GM12878 (cell line): Measurements from ENCODE around the gene AHNAK. TPM values are rescaled to one million over a fixed set of nuclear protein-coding genes. Genes with fewer than 3 reads are reported as not detected.

Experiments
- ATAC-seq: fragments of 200-7000 bp; cut with Tn5 transposase; 3 replicates; pipeline ENCODE4 v1.9.1; 2020; ENCODE audit warnings: mild to moderate bottlenecking, moderate library complexity
- BruUV-seq: library from RNA; stranded (reverse); fragments of 400-500 nt; replicated peaks from 2 replicates; lab custom pipeline; 2021; lab: Mats Ljungman, UMichigan
- CTCF ChIA-PET: fragments of 300-600 bp; sonication (Branson Sonifier 250); formaldehyde crosslinking; extraction: SDS; loops from one replicate; lab custom pipeline; 2021; ENCODE audit warnings: inconsistent platforms; lab: Yijun Ruan, JAX
- POLR2A ChIA-PET: fragments of 350-600 bp; formaldehyde crosslinking; extraction: SDS; loops from one replicate; lab custom pipeline; 2021; ENCODE audit warnings: inconsistent platforms; lab: Charles Lee
- RAD21 ChIA-PET: fragments of 300-600 bp; sonication (Branson Sonifier 250); formaldehyde crosslinking; loops from one replicate; lab custom pipeline; 2023; ENCODE audit warnings: antibody characterized with exemption; ENCODE audit not compliant: unreplicated experiment; lab: Charles Lee
- SMC1A ChIA-PET: fragments of 300-600 bp; sonication (Branson Sonifier 250); formaldehyde crosslinking; loops from one replicate; lab custom pipeline; 2023; ENCODE audit not compliant: unreplicated experiment, uncharacterized antibody; lab: Charles Lee
- DNase-seq: peaks from one replicate; pipeline ENCODE4 v3.0.0-alpha.2; 2011; ENCODE audit warnings: low read depth, low spot score
- FAIRE-seq: peaks from 3 replicates; lab custom pipeline; 2011; peaks lifted over from hg19 to GRCh38; lab: Jason Lieb, UNC
- H2AFZ ChIP-seq: 2 replicates; pipeline ENCODE4 v1.6.0; 2011; ENCODE audit warnings: low read depth, low read length, control low read depth; ENCODE audit not compliant: control insufficient read depth
- H3K27ac ChIP-seq: 2 replicates; pipeline ENCODE4 v1.5.1; 2011; ENCODE audit warnings: control low read depth; ENCODE audit not compliant: control insufficient read depth, insufficient read depth
- H3K27me3 ChIP-seq, 2 experiments: replicated peaks in 1 of 2; 2 replicates each; pipeline versions ENCODE4 v1.6.0 to v1.6.1; 2011; ENCODE audit warnings: low read length in 1 of 2; ENCODE audit not compliant: control insufficient read depth in 2 of 2, insufficient read depth in 2 of 2
- H3K36me3 ChIP-seq, 2 experiments: 2 replicates each; pipeline ENCODE4 v1.5.1; 2011; ENCODE audit warnings: low read length in 1 of 2; ENCODE audit not compliant: control insufficient read depth in 2 of 2, insufficient read depth in 2 of 2
- H3K4me1 ChIP-seq: 2 replicates; pipeline ENCODE4 v1.6.1; 2011; ENCODE audit warnings: mild to moderate bottlenecking, low read length, moderate library complexity, mixed read lengths; ENCODE audit not compliant: control insufficient read depth, insufficient read depth
- H3K4me2 ChIP-seq: 2 replicates; pipeline ENCODE4 v1.6.0; 2011; ENCODE audit warnings: control low read depth; ENCODE audit not compliant: control insufficient read depth, insufficient read depth
- H3K4me3 ChIP-seq: fragments of 200-600 bp; sonication (generic); 2 replicates; pipeline ENCODE4 v1.5.1; 2016
- H3K79me2 ChIP-seq: 2 replicates; pipeline ENCODE4 v1.6.0; 2011; ENCODE audit warnings: low read length; ENCODE audit not compliant: control insufficient read depth, insufficient read depth
- H3K9ac ChIP-seq: 2 replicates; pipeline ENCODE4 v1.8.0; 2011; ENCODE audit warnings: low read length, control low read depth, mixed read lengths; ENCODE audit not compliant: control insufficient read depth, insufficient read depth
- H3K9me3 ChIP-seq: replicated peaks from 3 replicates; pipeline ENCODE4 v1.5.1; 2011; ENCODE audit warnings: mild to moderate bottlenecking, low read length; ENCODE audit not compliant: control insufficient read depth, insufficient read depth
- H4K20me1 ChIP-seq: 2 replicates; pipeline ENCODE4 v1.6.0; 2011; ENCODE audit not compliant: control insufficient read depth, insufficient read depth
- EGR1 ChIP-seq, 2 experiments: IDR thresholded peaks; 1 replicate in 1 of 2; 2 replicates in 1 of 2; pipeline ENCODE4 v1.6.1; 2011 to 2012; ENCODE audit warnings: low read depth in 2 of 2, low read length in 2 of 2, borderline replicate concordance in 1 of 2, mild to moderate bottlenecking in 1 of 2, moderate library complexity in 1 of 2
- FOXM1 ChIP-seq: IDR thresholded peaks from 2 replicates; pipeline ENCODE4 v1.6.1; 2012; ENCODE audit warnings: low read depth, mild to moderate bottlenecking, inconsistent platforms, low read length, moderate library complexity
- GATAD2B ChIP-seq: fragments of 450-650 bp; conservative IDR thresholded peaks from 2 replicates; pipeline ENCODE4 v1.6.1; 2017; ENCODE audit warnings: low read depth, mild to moderate bottlenecking, moderate library complexity
- HDAC6 ChIP-seq: fragments of 200-600 bp; sonication (generic); IDR thresholded peaks from one replicate; pipeline ENCODE4 v1.8.0; 2017; ENCODE audit warnings: antibody characterized with exemption; ENCODE audit not compliant: unreplicated experiment
- IRF4 ChIP-seq: IDR thresholded peaks from 2 replicates; pipeline ENCODE4 v1.6.1; 2011; ENCODE audit warnings: low read depth, low read length
- JUNB ChIP-seq: IDR thresholded peaks from 2 replicates; pipeline ENCODE4 v1.6.1; 2016; ENCODE audit warnings: antibody characterized with exemption, mild to moderate bottlenecking
- MEF2A ChIP-seq: IDR thresholded peaks from 2 replicates; pipeline ENCODE4 v1.6.1; 2011; ENCODE audit warnings: low read depth, mild to moderate bottlenecking, low read length, moderate library complexity; ENCODE audit not compliant: insufficient read depth
- MYC ChIP-seq: IDR thresholded peaks from 2 replicates; pipeline ENCODE4 v1.6.1; 2011; ENCODE audit warnings: mild to moderate bottlenecking, low read length, moderate library complexity, inconsistent platforms; ENCODE audit not compliant: insufficient read depth, insufficient replicate concordance, insufficient read length, severe bottlenecking
- NFYA ChIP-seq: IDR thresholded peaks from 2 replicates; pipeline ENCODE4 v1.6.1; 2011; ENCODE audit warnings: low read depth, mild to moderate bottlenecking, low read length, improper control_type of control experiment, borderline replicate concordance
- POLR2AphosphoS2 ChIP-seq: IDR thresholded peaks from 2 replicates; pipeline ENCODE4 v1.6.1; 2011; ENCODE audit warnings: low read depth, mild to moderate bottlenecking, low read length, improper control_type of control experiment, moderate library complexity
- RAD51 ChIP-seq: fragments of 450-650 bp; IDR thresholded peaks from 2 replicates; pipeline ENCODE4 v1.6.1; 2016; ENCODE audit warnings: moderate library complexity, mild to moderate bottlenecking, inconsistent platforms
- RB1 ChIP-seq: fragments of 450-650 bp; formaldehyde crosslinking; IDR thresholded peaks from 2 replicates; pipeline ENCODE4 v1.6.1; 2017; ENCODE audit warnings: mild to moderate bottlenecking, borderline replicate concordance
- RUNX3 ChIP-seq: IDR thresholded peaks from 2 replicates; pipeline ENCODE4 v1.6.1; 2012; ENCODE audit warnings: low read length, inconsistent platforms
- SMAD1 ChIP-seq: fragments of 450-650 bp; IDR thresholded peaks from 2 replicates; pipeline ENCODE4 v1.6.1; 2018; ENCODE audit warnings: mild to moderate bottlenecking, low read depth; ENCODE audit not compliant: partially characterized antibody
- SMARCA5 ChIP-seq: fragments of 450-650 bp; IDR thresholded peaks from 2 replicates; pipeline ENCODE4 v1.6.1; 2017; ENCODE audit warnings: mild to moderate bottlenecking
- USF1 ChIP-seq: IDR thresholded peaks from 2 replicates; pipeline ENCODE4 v1.6.1; 2011; ENCODE audit warnings: borderline replicate concordance, low read depth, mild to moderate bottlenecking, moderate library complexity, mixed read lengths, low read length; ENCODE audit not compliant: insufficient read depth; ENCODE audit errors: extremely low read length
- YY1 ChIP-seq: IDR thresholded peaks from 2 replicates; pipeline ENCODE4 v1.6.1; 2011; ENCODE audit warnings: low read depth, mild to moderate bottlenecking, low read length
- ZNF207 ChIP-seq: fragments of 450-650 bp; IDR thresholded peaks from 2 replicates; pipeline ENCODE4 v1.6.1; 2014; ENCODE audit warnings: antibody characterized with exemption, mild to moderate bottlenecking, borderline replicate concordance
- ZNF24 ChIP-seq: fragments of 450-650 bp; IDR thresholded peaks from 2 replicates; pipeline ENCODE4 v1.6.1; 2017; ENCODE audit warnings: antibody characterized with exemption, mild to moderate bottlenecking
- WGBS: methylation state at CpG from one replicate; pipeline ENCODE4 v1.1.6; 2016; ENCODE audit warnings: low lambda C conversion rate; ENCODE audit not compliant: insufficient replicate concordance, insufficient coverage; ENCODE audit errors: missing lambda C conversion rate; 5-methylcytosine and 5-hydroxymethylcytosine counted together
- in situ Hi-C: fragments of 300-500 bp; cut with MboI; formaldehyde crosslinking; loops from 9 replicates; pipeline ENCODE4 v1.14.3; 2018; ENCODE audit warnings: mixed read lengths
- intact Hi-C: fragments of 100-400 bp; cut with micrococcal nuclease; formaldehyde crosslinking; loops from one replicate; pipeline ENCODE4 v1.14.2; 2022; ENCODE audit not compliant: unreplicated experiment
- polyA plus RNA-seq, 11 experiments: library from polyadenylated mRNA; depleted of rRNA in 4 of 11; unstranded in 6 of 11; stranded (reverse) in 5 of 11; fragments of >200 nt; fragmentation: Nextera tagmentation in 4 of 11; fragmentation: Illumina TruSeq in 1 of 11; extraction: Ambion mirVana in 4 of 11; extraction: Trizol in 1 of 11; gene quantifications; 1 replicate in 1 of 11; 2 replicates in 10 of 11; pipeline versions ENCODE4 v1.2.1 to v1.2.3, GENCODE V29; 2011 to 2016; ENCODE audit warnings: inconsistent platforms in 2 of 11, missing spikeins in 2 of 11, low read depth in 1 of 11
- total RNA-seq, 4 experiments: library from RNA; depleted of rRNA in 3 of 4; stranded (reverse); fragments of >200 nt in 3 of 4; fragmentation: Illumina TruSeq in 1 of 4; extraction: Trizol in 1 of 4; gene quantifications; 2 replicates each; pipeline versions ENCODE4 v1.2.1 to v1.2.3, GENCODE V29; 2013 to 2021

Gene AHNAK
- total and polyA plus RNA-seq, 10 of the 15 experiments (the other 5 are each of a cell fraction or from before 2014, with no cell fraction given): 0.76 to 90.3 (median 19.4) TPM

- CTCF ChIA-PET: interaction anchor here (0.9 kb wide), 1 partner anchor 28 kb away, joined by 3 read pairs; no protein-coding TSS in a partner anchor
- Histone ChIP-seq H3K27me3 (no peaks in the 10 kb centered on the region), H3K27ac (no peak overlapping the region), H3K9ac (no peak overlapping the region), H3K4me3 (no peak overlapping the region), H2AFZ (no peak overlapping the region), H3K4me1 (no peaks in the 10 kb centered on the region), H3K9me3 (no peaks in the 10 kb centered on the region), H3K36me3 (no peaks in the 10 kb centered on the region), H3K79me2 (no peaks in the 10 kb centered on the region), H3K4me2 (no peak overlapping the region), H4K20me1 (no peaks in the 10 kb centered on the region)
- no peak for ATAC-seq
- intact Hi-C loops (no loop called here), in situ Hi-C loops (no loop called here)
- DNase-seq: no peak
- BruUV-seq: no TSS peak
- SMC1A ChIA-PET: no interaction called here
- no peak for FAIRE-seq
- POLR2A ChIA-PET: interaction anchor here (0.5 to 1.0 kb wide), 2 partner anchors 25 to 264 kb away, joined by 3 to 5 read pairs; no protein-coding TSS in a partner anchor
- TF ChIP-seq RB1 (no peak), ZNF207 (no peak), YY1 (no peak), RAD51 (no peak), SMARCA5 (no peak), FOXM1 (no peak), SMAD1 (no peak), RUNX3 (no peak), MYC (no peak)
- WGBS: 17% methylated on average over 7 of the region's 7 CpGs
- RAD21 ChIA-PET: interaction anchor here (1.7 kb wide), 1 partner anchor 141 kb away, joined by 5 read pairs; no protein-coding TSS in a partner anchor
Observed at GRCh38 chr11:62401811-62402210, 144.8 kb downstream of the AHNAK start.

GRCh38 chr11:62401356-62401755 lies 145.2 kb downstream of the AHNAK start:
- 71% methylated on average over 5 of the region's 5 CpGs for WGBS
- in situ Hi-C loops: no loop called here
- H3K79me2 ChIP-seq: no peaks in the 10 kb centered on the region
- ChIA-PET CTCF (interaction anchor here (0.9 to 1.1 kb wide), 2 partner anchors 28 to 143 kb away, joined by 3 read pairs; no protein-coding TSS in a partner anchor), SMC1A (no interaction called here), POLR2A (no interaction called here), RAD21 (interaction anchor here (1.7 kb wide), 1 partner anchor 141 kb away, joined by 5 read pairs; no protein-coding TSS in a partner anchor)
- DNase-seq: no peak
- H3K9me3 ChIP-seq: no peaks in the 10 kb centered on the region
- FAIRE-seq: no peak
- H3K27me3 ChIP-seq: no peaks in the 10 kb centered on the region
- no peaks in the 10 kb centered on the region for H3K4me1 ChIP-seq
- no peak overlapping the region for H3K4me2 ChIP-seq
- no peaks in the 10 kb centered on the region for H4K20me1 ChIP-seq
- H2AFZ ChIP-seq: no peak overlapping the region
- intact Hi-C loops: no loop called here
- BruUV-seq: no TSS peak
- no peak overlapping the region for H3K27ac ChIP-seq
- H3K9ac ChIP-seq: no peak overlapping the region
- H3K4me3 ChIP-seq: no peak overlapping the region
- ATAC-seq: no peak
- H3K36me3 ChIP-seq: no peaks in the 10 kb centered on the region
- no peak for TF ChIP-seq MEF2A
- no peak for TF ChIP-seq JUNB
- TF ChIP-seq GATAD2B: no peak
- no peak for TF ChIP-seq SMAD1
- no peak for TF ChIP-seq NFYA
- no peak for TF ChIP-seq EGR1 (IDR thresholded peaks at IDR 0.05; ENCODE audit: borderline replicate concordance in 1 of 2, low read depth in 2 of 2, low read length in 2 of 2)
- no peak for TF ChIP-seq IRF4
- TF ChIP-seq ZNF207: no peak
- TF ChIP-seq ZNF24: no peak
- no peak for TF ChIP-seq HDAC6
- no peak for TF ChIP-seq POLR2AphosphoS2
- no peak for TF ChIP-seq USF1
- TF ChIP-seq FOXM1: no peak
